Activated CD4-positive, alpha-beta memory T cell treated with anti-CD3 and anti-CD28 coated beads, Interleukin-2, amount 10 ng/mL, durations not matched to agents 7 days and 5 days (primary cell): ENCODE data around the gene SLC6A13. TPM values are rescaled to one million over a fixed set of nuclear protein-coding genes. Genes with fewer than 3 reads are reported as not detected.
"Not testable (repeated sequence)": the region's sequence is repeated elsewhere in the genome, so short reads cannot be mapped to it uniquely, and the experiment has no call there.

ENCODE experiments used
- CTCF ChIA-PET: fragments of 350-600 bp; sonication (Branson Sonifier 250); formaldehyde crosslinking; loops from one replicate; lab custom pipeline; 2021; ENCODE audit warnings: antibody characterized with exemption, inconsistent platforms; lab: Charles Lee
- POLR2A ChIA-PET: fragments of 350-600 bp; sonication (Branson Sonifier 250); formaldehyde crosslinking; loops from one replicate; lab custom pipeline; 2021; ENCODE audit warnings: antibody characterized with exemption; lab: Charles Lee
- DNase-seq: peaks from one replicate; pipeline ENCODE4 v3.0.0-alpha.2; 2020
- H3K27ac Mint-ChIP-seq: one replicate; pipeline ENCODE4 v1.8.0; 2021; ENCODE audit warnings: mild to moderate bottlenecking, mixed read lengths
- H3K27me3 Mint-ChIP-seq: one replicate; pipeline ENCODE4 v1.8.0; 2021; ENCODE audit warnings: mixed read lengths
- H3K36me3 Mint-ChIP-seq: one replicate; pipeline ENCODE4 v1.8.0; 2021; ENCODE audit warnings: low read depth, mixed read lengths
- H3K4me1 Mint-ChIP-seq: one replicate; pipeline ENCODE4 v1.8.0; 2021; ENCODE audit warnings: mixed read lengths
- H3K4me3 Mint-ChIP-seq: one replicate; pipeline ENCODE4 v1.8.0; 2021; ENCODE audit warnings: mild to moderate bottlenecking, mixed read lengths
- H3K9me3 Mint-ChIP-seq: one replicate; pipeline ENCODE4 v1.8.0; 2021; ENCODE audit warnings: mixed read lengths
- total RNA-seq, 2 experiments: library from RNA; stranded (reverse); gene quantifications; one replicate each; pipeline ENCODE4 v1.2.3, GENCODE V29; 2021

Gene SLC6A13
- total RNA-seq, 2 experiments from 2014 or later, result not detected

- H3K27ac Mint-ChIP-seq, CTCF ChIA-PET, DNase-seq, H3K36me3 Mint-ChIP-seq, H3K9me3 Mint-ChIP-seq, H3K4me3 Mint-ChIP-seq, H3K27me3 Mint-ChIP-seq, H3K4me1 Mint-ChIP-seq: not testable (repeated sequence)
- POLR2A ChIA-PET, result interaction anchor here (0.6 kb wide), 1 partner anchor 101 kb away, joined by 3 read pairs; no protein-coding TSS in a partner anchor
Observed at GRCh38 chr12:217029-217428, 45.6 kb downstream of the SLC6A13 start.

GRCh38 chr12:215116-215515, 47.5 kb downstream of the SLC6A13 start:
- Mint-ChIP-seq H3K4me3 (no peak overlapping the region), H3K27ac (no peak overlapping the region), H3K36me3 (no peaks in the 10 kb centered on the region), H3K27me3 (peaks cover 21% of the 10 kb centered on the region), H3K9me3 (no peaks in the 10 kb centered on the region), H3K4me1 (peaks cover 3% of the 10 kb centered on the region)
- ChIA-PET POLR2A (no interaction called here), CTCF (interaction anchor here (1.2 kb wide), 1 partner anchor 29 kb away, joined by 3 read pairs; no protein-coding TSS in a partner anchor)
- DNase-seq, result no peak

- Mint-ChIP-seq H3K27ac (no peak within 1 kb of the TSS), H3K36me3 (no peaks in the 10 kb centered on the region), H3K27me3 (peaks cover 21% of the 10 kb centered on the region), H3K9me3 (no peaks in the 10 kb centered on the region), H3K4me3 (no peak within 1 kb of the TSS), H3K4me1 (peaks cover 3% of the 10 kb centered on the region)
- POLR2A ChIA-PET, result no interaction called here
- DNase-seq, result no peak
- CTCF ChIA-PET, result interaction anchor here (1.2 kb wide), 1 partner anchor 30 kb away, joined by 3 read pairs; no protein-coding TSS in a partner anchor
Observed at GRCh38 chr12:214003-214741, 48.5 kb downstream of the SLC6A13 start, which contains the start of gene SLC6A12. TSS of gene SLC6A12 (minus strand) at chr12:214157. CDS start at chr12:209986, 4,171 bp downstream.

- no peaks in the 10 kb centered on the region for H3K36me3 Mint-ChIP-seq
- ChIA-PET CTCF (interaction anchor here (2.2 kb wide), 1 partner anchor 9 kb away, joined by 6 read pairs; no protein-coding TSS in a partner anchor), POLR2A (no interaction called here)
- no peak overlapping the region for H3K27ac Mint-ChIP-seq
- no peak for DNase-seq
- peaks cover 3% of the 10 kb centered on the region for H3K4me1 Mint-ChIP-seq
- peaks cover 21% of the 10 kb centered on the region for H3K27me3 Mint-ChIP-seq
- no peaks in the 10 kb centered on the region for H3K9me3 Mint-ChIP-seq
- H3K4me3 Mint-ChIP-seq, result no peak overlapping the region
Observed at GRCh38 chr12:213527-213932, 49.1 kb downstream of the SLC6A13 start.

GRCh38 chr12:212715-213526, 49.7 kb downstream of the SLC6A13 start:
- ChIA-PET POLR2A (no interaction called here), CTCF (interaction anchor here (2.2 kb wide), 1 partner anchor 10 kb away, joined by 6 read pairs; no protein-coding TSS in a partner anchor)
- no peak for DNase-seq
- H3K27me3 Mint-ChIP-seq, result peaks cover 21% of the 10 kb centered on the region
- no peak overlapping the region for H3K27ac Mint-ChIP-seq
- no peaks in the 10 kb centered on the region for H3K9me3 Mint-ChIP-seq
- peaks cover 3% of the 10 kb centered on the region for H3K4me1 Mint-ChIP-seq
- H3K4me3 Mint-ChIP-seq, result no peak overlapping the region
- no peaks in the 10 kb centered on the region for H3K36me3 Mint-ChIP-seq

GRCh38 chr12:212415-212714, 50.3 kb downstream of the SLC6A13 start:
- no peak for DNase-seq
- ChIA-PET POLR2A (no interaction called here), CTCF (interaction anchor here (2.2 kb wide), 1 partner anchor 10 kb away, joined by 6 read pairs; no protein-coding TSS in a partner anchor)
- peaks cover 3% of the 10 kb centered on the region for H3K4me1 Mint-ChIP-seq
- no peaks in the 10 kb centered on the region for H3K9me3 Mint-ChIP-seq
- H3K4me3 Mint-ChIP-seq, result no peak overlapping the region
- peaks cover 21% of the 10 kb centered on the region for H3K27me3 Mint-ChIP-seq
- H3K27ac Mint-ChIP-seq, result no peak overlapping the region
- no peaks in the 10 kb centered on the region for H3K36me3 Mint-ChIP-seq

- Mint-ChIP-seq H3K36me3 (no peaks in the 10 kb centered on the region), H3K4me1 (peaks cover 3% of the 10 kb centered on the region), H3K4me3 (no peak overlapping the region), H3K9me3 (no peaks in the 10 kb centered on the region), H3K27me3 (peaks cover 21% of the 10 kb centered on the region), H3K27ac (no peak overlapping the region)
- DNase-seq, result no peak
- POLR2A ChIA-PET, result no interaction called here
- CTCF ChIA-PET, result interaction anchor here (0.9 to 2.2 kb wide), 2 partner anchors 8 to 11 kb away, joined by 3 to 6 read pairs; no protein-coding TSS in a partner anchor
Observed at GRCh38 chr12:211639-212414, 50.8 kb downstream of the SLC6A13 start.

- Mint-ChIP-seq H3K36me3 (no peaks in the 10 kb centered on the region), H3K27ac (no peak overlapping the region), H3K4me3 (no peak overlapping the region), H3K27me3 (peaks cover 24% of the 10 kb centered on the region), H3K9me3 (no peaks in the 10 kb centered on the region), H3K4me1 (peaks cover 3% of the 10 kb centered on the region)
- DNase-seq, result no peak
- ChIA-PET CTCF (interaction anchor here (0.9 kb wide), 1 partner anchor 9 kb away, joined by 3 read pairs; no protein-coding TSS in a partner anchor), POLR2A (no interaction called here)
Observed at GRCh38 chr12:211142-211465, 51.5 kb downstream of the SLC6A13 start.

GRCh38 chr12:210277-211141, 52.1 kb downstream of the SLC6A13 start:
- Mint-ChIP-seq H3K27me3 (peaks cover 26% of the 10 kb centered on the region), H3K4me3 (no peak overlapping the region), H3K9me3 (no peaks in the 10 kb centered on the region), H3K36me3 (no peaks in the 10 kb centered on the region), H3K27ac (no peak overlapping the region), H3K4me1 (peaks cover 3% of the 10 kb centered on the region)
- CTCF ChIA-PET, result no interaction called here
- no peak for DNase-seq
- POLR2A ChIA-PET, result no interaction called here

GRCh38 chr12:209851-210250, 52.8 kb downstream of the SLC6A13 start:
- H3K36me3 Mint-ChIP-seq, result no peaks in the 10 kb centered on the region
- no peaks in the 10 kb centered on the region for H3K9me3 Mint-ChIP-seq
- H3K4me1 Mint-ChIP-seq, result peaks cover 3% of the 10 kb centered on the region
- DNase-seq, result no peak
- peaks cover 27% of the 10 kb centered on the region for H3K27me3 Mint-ChIP-seq
- H3K27ac Mint-ChIP-seq, result no peak overlapping the region
- ChIA-PET POLR2A (no interaction called here), CTCF (no interaction called here)
- H3K4me3 Mint-ChIP-seq, result no peak overlapping the region

GRCh38 chr12:209246-209645, 53.4 kb downstream of the SLC6A13 start:
- H3K27ac Mint-ChIP-seq, result no peak overlapping the region
- peaks cover 32% of the 10 kb centered on the region for H3K27me3 Mint-ChIP-seq
- ChIA-PET POLR2A (no interaction called here), CTCF (no interaction called here)
- peaks cover 3% of the 10 kb centered on the region for H3K4me1 Mint-ChIP-seq
- H3K9me3 Mint-ChIP-seq, result no peaks in the 10 kb centered on the region
- H3K36me3 Mint-ChIP-seq, result no peaks in the 10 kb centered on the region
- DNase-seq, result no peak
- H3K4me3 Mint-ChIP-seq, result no peak overlapping the region

GRCh38 chr12:208813-209212, 53.8 kb downstream of the SLC6A13 start:
- CTCF ChIA-PET, result no interaction called here
- Mint-ChIP-seq H3K9me3 (no peaks in the 10 kb centered on the region), H3K4me3 (no peak overlapping the region), H3K36me3 (no peaks in the 10 kb centered on the region), H3K27ac (no peak overlapping the region), H3K27me3 (peaks cover 32% of the 10 kb centered on the region), H3K4me1 (peaks cover 3% of the 10 kb centered on the region)
- POLR2A ChIA-PET, result no interaction called here
- DNase-seq, result no peak
